Body of pancreas (tissue), 4 donors: Measurements from ENCODE around the gene RDH8.

Experiments used
- POLR2A ChIP-seq, 3 donors: fragments of 450-650 bp; IDR thresholded peaks; one replicate each; pipeline ENCODE4 v1.6.1; 2016; ENCODE audit warnings: antibody characterized with exemption in 3 of 3, mild to moderate bottlenecking in 2 of 3
- TF ChIP-seq, protein P1 (sequence below), 7 experiments: fragments of 450-650 bp in 4 of 7; fragments of 200-600 bp in 3 of 7; sonication (generic) in 3 of 7; IDR thresholded peaks; one replicate each; pipeline ENCODE4 v1.5.1; 2016 to 2019; ENCODE audit warnings: antibody characterized with exemption in 7 of 7

DNA sequence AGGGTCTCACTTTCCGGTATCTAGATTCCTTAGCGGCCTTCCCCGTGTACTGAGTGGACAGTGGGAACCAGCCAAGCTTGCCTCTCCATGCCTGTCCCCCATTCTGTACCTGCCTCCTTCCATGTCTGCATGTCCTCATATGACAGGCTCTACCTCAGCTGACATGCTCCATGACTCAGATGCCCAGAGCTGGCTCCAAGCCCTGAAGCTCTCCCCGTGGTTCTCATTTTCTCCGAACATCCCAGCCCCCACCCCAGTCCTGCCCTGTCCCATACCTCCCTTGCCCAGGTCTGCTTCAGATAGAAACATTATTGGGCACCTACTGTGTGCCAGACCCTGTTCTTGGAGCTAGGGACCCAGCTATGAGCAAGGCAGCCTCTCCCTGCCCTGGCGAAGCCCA is 55.8 kb downstream of the RDH8 start:
- TF ChIP-seq, protein P1, sequence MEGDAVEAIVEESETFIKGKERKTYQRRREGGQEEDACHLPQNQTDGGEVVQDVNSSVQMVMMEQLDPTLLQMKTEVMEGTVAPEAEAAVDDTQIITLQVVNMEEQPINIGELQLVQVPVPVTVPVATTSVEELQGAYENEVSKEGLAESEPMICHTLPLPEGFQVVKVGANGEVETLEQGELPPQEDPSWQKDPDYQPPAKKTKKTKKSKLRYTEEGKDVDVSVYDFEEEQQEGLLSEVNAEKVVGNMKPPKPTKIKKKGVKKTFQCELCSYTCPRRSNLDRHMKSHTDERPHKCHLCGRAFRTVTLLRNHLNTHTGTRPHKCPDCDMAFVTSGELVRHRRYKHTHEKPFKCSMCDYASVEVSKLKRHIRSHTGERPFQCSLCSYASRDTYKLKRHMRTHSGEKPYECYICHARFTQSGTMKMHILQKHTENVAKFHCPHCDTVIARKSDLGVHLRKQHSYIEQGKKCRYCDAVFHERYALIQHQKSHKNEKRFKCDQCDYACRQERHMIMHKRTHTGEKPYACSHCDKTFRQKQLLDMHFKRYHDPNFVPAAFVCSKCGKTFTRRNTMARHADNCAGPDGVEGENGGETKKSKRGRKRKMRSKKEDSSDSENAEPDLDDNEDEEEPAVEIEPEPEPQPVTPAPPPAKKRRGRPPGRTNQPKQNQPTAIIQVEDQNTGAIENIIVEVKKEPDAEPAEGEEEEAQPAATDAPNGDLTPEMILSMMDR (IDR thresholded peaks at IDR 0.05): no peak
- TF ChIP-seq POLR2A (IDR thresholded peaks at IDR 0.05): no peak
